DMS114 treated with DMSO at 0.1 percent for 48 hours (cell line): ENCODE measurements around the gene BMPR1A.
"Not testable (repeated sequence)": the region's sequence is repeated elsewhere in the genome, so short reads cannot be mapped to it uniquely, and the experiment has no call there.

Experiments used
- DNase-seq: peaks from one replicate; lab custom pipeline; 2025; ENCODE audit not compliant: unreplicated experiment; lab: John Stamatoyannopoulos, UW

The BMPR1A gene

GRCh38 chr10:86964061-86964846 is 207.8 kb downstream of the BMPR1A start:
- DNase-seq: no peak

- no peak for DNase-seq
Measured at GRCh38 chr10:86964847-86965190, 208.4 kb downstream of the BMPR1A start.

- DNase-seq: no peak
Measured at GRCh38 chr10:86965986-86966654, 209.7 kb downstream of the BMPR1A start.

GRCh38 chr10:86967481-86967941 is 211.1 kb downstream of the BMPR1A start:
- DNase-seq: no peak

- no peak for DNase-seq
Measured at GRCh38 chr10:86968271-86968993, 212.0 kb downstream of the BMPR1A start, which contains the start of gene ADIRF. ADIRF (plus strand) TSS chr10:86968482; CDS start chr10:86968545, 63 bp downstream.

- DNase-seq: no peak
Measured at GRCh38 chr10:86968994-86969355, 212.6 kb downstream of the BMPR1A start.

GRCh38 chr10:86969421-86970041 is 213.1 kb downstream of the BMPR1A start:
- no peak for DNase-seq

- DNase-seq: no peak
Measured at GRCh38 chr10:86970162-86970981, 214.0 kb downstream of the BMPR1A start.

- no peak for DNase-seq
Measured at GRCh38 chr10:86970982-86971231, 214.5 kb downstream of the BMPR1A start.

- no peak for DNase-seq
Measured at GRCh38 chr10:86971232-86971991, 215.0 kb downstream of the BMPR1A start.

GRCh38 chr10:86972613-86973380 is 216.4 kb downstream of the BMPR1A start:
- DNase-seq: no peak

GRCh38 chr10:86974484-86974883 is 218.1 kb downstream of the BMPR1A start:
- DNase-seq: no peak

- DNase-seq: no peak
Measured at GRCh38 chr10:86976362-86977056, 220.1 kb downstream of the BMPR1A start.

- DNase-seq: not testable (repeated sequence)
Measured at GRCh38 chr10:86978457-86978856, 222.0 kb downstream of the BMPR1A start.

GRCh38 chr10:86979296-86979818 is 222.9 kb downstream of the BMPR1A start:
- no peak for DNase-seq

- no peak for DNase-seq
Measured at GRCh38 chr10:86979977-86980448, 223.6 kb downstream of the BMPR1A start.

- DNase-seq: not testable (repeated sequence)
Measured at GRCh38 chr10:86981020-86981419, 224.6 kb downstream of the BMPR1A start.

- DNase-seq: no peak
Measured at GRCh38 chr10:86981716-86982115, 225.3 kb downstream of the BMPR1A start.
